Measurements from ENCODE around the gene INS. TPM values are rescaled to one million over a fixed set of nuclear protein-coding genes. Genes with fewer than 3 reads are reported as not detected.

The INS gene
- total RNA-seq, 1 experiment from 2014 or later, result not detected

- H3T11ph ChIP-seq (ENCODE audit: low read length), result no peak overlapping the region
- H2AK5ac ChIP-seq (ENCODE audit: insufficient read length, low read length), result no peak overlapping the region
- no peak overlapping the region for H3K14ac ChIP-seq (ENCODE audit: insufficient read depth, low read length)
- H3K4me1 Mint-ChIP-seq, result peaks cover 0 to 5% of the 10 kb centered on the region in 2 experiments; a peak in 1 of 4 replicates
- no peak overlapping the region for H2BK5ac ChIP-seq (ENCODE audit: insufficient read length, low read length)
- no peak overlapping the region for H3K56ac ChIP-seq (ENCODE audit: insufficient read length, low read depth, low read length)
- no peak overlapping the region for H2AFZ ChIP-seq (ENCODE audit: low read length)
- H3K18ac ChIP-seq (ENCODE audit: insufficient read length, low read depth, low read length), result no peak overlapping the region
- TF ChIP-seq, protein P1, sequence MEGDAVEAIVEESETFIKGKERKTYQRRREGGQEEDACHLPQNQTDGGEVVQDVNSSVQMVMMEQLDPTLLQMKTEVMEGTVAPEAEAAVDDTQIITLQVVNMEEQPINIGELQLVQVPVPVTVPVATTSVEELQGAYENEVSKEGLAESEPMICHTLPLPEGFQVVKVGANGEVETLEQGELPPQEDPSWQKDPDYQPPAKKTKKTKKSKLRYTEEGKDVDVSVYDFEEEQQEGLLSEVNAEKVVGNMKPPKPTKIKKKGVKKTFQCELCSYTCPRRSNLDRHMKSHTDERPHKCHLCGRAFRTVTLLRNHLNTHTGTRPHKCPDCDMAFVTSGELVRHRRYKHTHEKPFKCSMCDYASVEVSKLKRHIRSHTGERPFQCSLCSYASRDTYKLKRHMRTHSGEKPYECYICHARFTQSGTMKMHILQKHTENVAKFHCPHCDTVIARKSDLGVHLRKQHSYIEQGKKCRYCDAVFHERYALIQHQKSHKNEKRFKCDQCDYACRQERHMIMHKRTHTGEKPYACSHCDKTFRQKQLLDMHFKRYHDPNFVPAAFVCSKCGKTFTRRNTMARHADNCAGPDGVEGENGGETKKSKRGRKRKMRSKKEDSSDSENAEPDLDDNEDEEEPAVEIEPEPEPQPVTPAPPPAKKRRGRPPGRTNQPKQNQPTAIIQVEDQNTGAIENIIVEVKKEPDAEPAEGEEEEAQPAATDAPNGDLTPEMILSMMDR (conservative IDR thresholded peaks at IDR 0.05), result no peak
- no peaks in the 10 kb centered on the region for H3K4me1 ChIP-seq (ENCODE audit: insufficient read depth, low read length)
- H3K79me1 ChIP-seq (ENCODE audit: insufficient read depth, low read depth, low read length, poor library complexity, severe bottlenecking), result no peaks in the 10 kb centered on the region
- peaks cover 42% of the 10 kb centered on the region for H3K27me3 Mint-ChIP-seq (ENCODE audit: low read depth)
- no peaks in the 10 kb centered on the region for H3K9me3 ChIP-seq (ENCODE audit: control insufficient read depth, low read depth, low read length)
- no peak overlapping the region for H4K8ac ChIP-seq (replicated peaks; ENCODE audit: insufficient read length, low read depth, low read length)
- no peak overlapping the region for H3K27ac ChIP-seq (ENCODE audit: insufficient read length, low read depth, low read length)
- H4K20me1 ChIP-seq (ENCODE audit: control insufficient read depth, insufficient read depth, insufficient read length), result no peaks in the 10 kb centered on the region
- no peak overlapping the region for H4K91ac ChIP-seq (ENCODE audit: insufficient read length, low read depth, low read length)
- H3K9ac ChIP-seq (ENCODE audit: extremely low read depth, insufficient read length, low read length), result no peak overlapping the region
- no peak overlapping the region for H2BK120ac ChIP-seq (ENCODE audit: low read depth, low read length, poor library complexity, severe bottlenecking)
- no peak overlapping the region for H3K4me2 ChIP-seq (ENCODE audit: insufficient read depth, insufficient read length, low read length)
- H3K23ac ChIP-seq (ENCODE audit: insufficient read length, low read depth, low read length), result no peak overlapping the region
- H3K9me3 Mint-ChIP-seq, result no peaks in the 10 kb centered on the region
- 96% methylated on average over 7 of the region's 7 CpGs for WGBS (ENCODE audit: extremely low coverage, insufficient read length, low lambda C conversion rate)
- no peak overlapping the region for H2BK12ac ChIP-seq (ENCODE audit: insufficient read length, low read depth, low read length)
- no peak overlapping the region for H2BK20ac ChIP-seq (ENCODE audit: low read depth, low read length, poor library complexity, severe bottlenecking)
- H2BK15ac ChIP-seq (ENCODE audit: low read depth, low read length), result no peak overlapping the region
- no peaks in the 10 kb centered on the region for H3K23me2 ChIP-seq (ENCODE audit: insufficient read length, low read depth, low read length, poor library complexity, severe bottlenecking)
- no peak overlapping the region for H3K4me3 Mint-ChIP-seq
- H3K4ac ChIP-seq (ENCODE audit: low read depth, low read length), result no peak overlapping the region
- no peaks in the 10 kb centered on the region; the same call in 1 of the 2 replicates for H3K27me3 ChIP-seq (ENCODE audit: insufficient read depth, low read length)
- H4K5ac ChIP-seq (ENCODE audit: insufficient read length, low read depth, low read length), result no peak overlapping the region
- no peak overlapping the region for H3K27ac Mint-ChIP-seq
- H3K79me2 ChIP-seq (ENCODE audit: insufficient read depth, low read length), result no peaks in the 10 kb centered on the region
- DNase-seq, result no peak
- no peaks in the 10 kb centered on the region for H3K36me3 Mint-ChIP-seq (ENCODE audit: insufficient read depth in 1 of 3, low read depth in 3 of 3)
These were observed 26.3 kb upstream of the INS start for GRCh38 chr11:2187280-2187707.

Measured in H9 (cell line).